K562 (cell line): ENCODE data around the gene HMG20B. TPM values are rescaled to one million over a fixed set of nuclear protein-coding genes. Genes with fewer than 3 reads are reported as not detected.

Experiments used
- ATAC-seq: fragments of 200-7000 bp; cut with Tn5 transposase; 3 replicates; pipeline ENCODE4 v1.9.1; 2020; ENCODE audit warnings: moderate library complexity
- BruUV-seq: library from RNA; stranded (reverse); fragments of 400-500 nt; replicated peaks from 2 replicates; lab custom pipeline; 2021; lab: Mats Ljungman, UMichigan
- CTCF ChIA-PET: fragments of 300-600 bp; formaldehyde crosslinking; extraction: SDS; loops from one replicate; lab custom pipeline; 2021; ENCODE audit warnings: low intra/inter-chr PET ratio; lab: Yijun Ruan, JAX
- POLR2A ChIA-PET: fragments of 300-600, 350-650 bp; sonication (Branson Sonifier 250); formaldehyde crosslinking; extraction: SDS; loops from one replicate; lab custom pipeline; 2021; ENCODE audit warnings: antibody characterized with exemption, inconsistent platforms; lab: Yijun Ruan, JAX
- DNase-seq, 4 experiments: peaks; one replicate each; pipeline versions ENCODE4 v3.0.0 to v3.0.0-alpha.2; 2011 to 2018; ENCODE audit warnings: low spot score in 3 of 4, mixed read lengths in 3 of 4; ENCODE audit errors: extremely low read depth in 1 of 4
- FAIRE-seq: peaks from 2 replicates; lab custom pipeline; 2011; peaks lifted over from hg19 to GRCh38; lab: Jason Lieb, UNC
- H2AFZ ChIP-seq: 2 replicates; pipeline ENCODE4 v1.6.0; 2011; ENCODE audit warnings: low read depth, low read length, control low read depth, inconsistent platforms
- H3K27ac ChIP-seq: fragments of 200-600 bp; 3 replicates; pipeline ENCODE4 v1.8.0; 2011; ENCODE audit warnings: low read depth, mild to moderate bottlenecking, control low read depth, inconsistent platforms, low read length, moderate library complexity, mixed read lengths; ENCODE audit errors: extremely low read depth
- H3K27me3 ChIP-seq, 2 experiments: fragments of 300-600 bp in 1 of 2; 2 replicates in 1 of 2; 3 replicates in 1 of 2; pipeline versions ENCODE4 v1.6.0 to v1.8.0; 2011; ENCODE audit warnings: inconsistent platforms in 2 of 2, low read length in 2 of 2, mild to moderate bottlenecking in 1 of 2, mixed read lengths in 1 of 2, moderate library complexity in 1 of 2; ENCODE audit not compliant: control insufficient read depth in 2 of 2, insufficient read depth in 2 of 2
- H3K36me3 ChIP-seq: fragments of 300-600 bp; 3 replicates; pipeline ENCODE4 v1.8.0; 2011; ENCODE audit warnings: mild to moderate bottlenecking, low read length, inconsistent platforms; ENCODE audit not compliant: control insufficient read depth, insufficient read depth
- H3K4me1 ChIP-seq, 2 experiments: fragments of 200-600 bp in 1 of 2; replicated peaks in 1 of 2; 2 replicates in 1 of 2; 3 replicates in 1 of 2; pipeline versions ENCODE4 v1.5.1 to v1.8.0; 2011; ENCODE audit warnings: inconsistent platforms in 2 of 2, low read length in 2 of 2, mild to moderate bottlenecking in 1 of 2, mixed read lengths in 1 of 2, moderate library complexity in 1 of 2; ENCODE audit not compliant: control insufficient read depth in 2 of 2, insufficient read depth in 2 of 2
- H3K4me2 ChIP-seq: 2 replicates; pipeline ENCODE4 v1.6.1; 2011; ENCODE audit warnings: low read length, control low read depth, inconsistent platforms, mixed read lengths; ENCODE audit not compliant: insufficient read depth
- H3K4me3 ChIP-seq: fragments of 200-600 bp; sonication (generic), shearing (Covaris generic); 2 replicates; pipeline ENCODE4 v1.5.1; 2016; ENCODE audit warnings: control low read depth, inconsistent platforms
- H3K79me2 ChIP-seq: fragments of 200-600 bp; 3 replicates; pipeline ENCODE4 v1.8.0; 2011; ENCODE audit warnings: low read length, inconsistent platforms; ENCODE audit not compliant: control insufficient read depth, insufficient read depth
- H3K9ac ChIP-seq, 2 experiments: 2 replicates each; pipeline versions ENCODE4 v1.6.0 to v1.6.1; 2011; ENCODE audit warnings: low read depth in 2 of 2, low read length in 2 of 2, control low read depth in 1 of 2, inconsistent platforms in 1 of 2, mild to moderate bottlenecking in 1 of 2, mixed read lengths in 1 of 2; ENCODE audit not compliant: insufficient read depth in 1 of 2
- H3K9me1 ChIP-seq: one replicate; pipeline ENCODE4 v1.6.0; 2011; ENCODE audit warnings: inconsistent platforms, mild to moderate bottlenecking, low read length, moderate library complexity; ENCODE audit not compliant: control insufficient read depth, insufficient read depth
- H3K9me3 ChIP-seq: replicated peaks from 2 replicates; pipeline ENCODE4 v1.5.1; 2011; ENCODE audit warnings: low read depth, low read length, inconsistent platforms; ENCODE audit not compliant: control insufficient read depth, insufficient read depth
- H4K20me1 ChIP-seq: replicated peaks from 2 replicates; pipeline ENCODE4 v1.6.1; 2011; ENCODE audit warnings: low read length, inconsistent platforms, mixed read lengths; ENCODE audit not compliant: control insufficient read depth, insufficient read depth
- CTCF ChIP-seq, 3 experiments: IDR thresholded peaks in 2 of 3; conservative IDR thresholded peaks in 1 of 3; 2 replicates each; pipeline ENCODE4 v1.5.1; 2011 to 2012; ENCODE audit warnings: low read length in 3 of 3, mild to moderate bottlenecking in 3 of 3, control low read depth in 2 of 3, improper control_type of control experiment in 1 of 3, inconsistent platforms in 1 of 3, low read depth in 1 of 3, mixed read lengths in 1 of 3, moderate library complexity in 1 of 3; ENCODE audit not compliant: insufficient read depth in 2 of 3
- USF2 ChIP-seq: sonication (generic); formaldehyde crosslinking; IDR thresholded peaks from 2 replicates; pipeline ENCODE4 v1.5.0; 2020; ENCODE audit warnings: missing genetic modification reagents
- ZBTB26 ChIP-seq: fragments of 450-650 bp; formaldehyde crosslinking; IDR thresholded peaks from 2 replicates; pipeline ENCODE4 v1.4.0; 2022; ENCODE audit warnings: missing genetic modification characterization
- ZBTB7A ChIP-seq: IDR thresholded peaks from 2 replicates; pipeline ENCODE4 v1.6.1; 2011; ENCODE audit warnings: low read depth, mild to moderate bottlenecking, low read length, moderate library complexity, borderline replicate concordance; ENCODE audit not compliant: control insufficient read depth
- WGBS: fragments of 100-300 bp; shearing (Covaris generic); methylation state at CpG from one replicate; pipeline ENCODE4 v1.1.6; 2016; ENCODE audit warnings: low coverage, mixed read lengths; ENCODE audit not compliant: insufficient coverage; ENCODE audit errors: missing lambda C conversion rate; 5-methylcytosine and 5-hydroxymethylcytosine counted together
- in situ Hi-C: fragments of 300-500 bp; cut with MboI; formaldehyde crosslinking; loops from 4 replicates; pipeline ENCODE4 v1.15.0; 2018; ENCODE audit warnings: inconsistent platforms, mixed read lengths
- intact Hi-C: fragments of 100-400 bp; cut with micrococcal nuclease; formaldehyde crosslinking; loops from 2 replicates; pipeline ENCODE4 v1.14.2; 2022
- polyA plus RNA-seq, 8 experiments: library from polyadenylated mRNA; depleted of rRNA in 4 of 8; stranded (reverse) in 5 of 8; unstranded in 3 of 8; fragments of >200 nt; fragmentation: Nextera tagmentation in 2 of 8; fragmentation: Illumina TruSeq in 1 of 8; extraction: Ambion mirVana in 2 of 8; extraction: Trizol in 1 of 8; gene quantifications; 2 replicates each; pipeline versions ENCODE4 v1.2.1 to v1.2.3, GENCODE V29; 2011 to 2014; ENCODE audit warnings: inconsistent platforms in 1 of 8, missing spikeins in 1 of 8
- total RNA-seq, 7 experiments: library from RNA; depleted of rRNA in 6 of 7; stranded (reverse); fragments of >200 nt in 6 of 7; fragmentation: Illumina TruSeq in 2 of 7; extraction: Trizol in 2 of 7; gene quantifications; 2 replicates each; pipeline versions ENCODE4 v1.2.1 to v1.2.3, GENCODE V29; 2011 to 2021; ENCODE audit warnings: low replicate concordance in 1 of 7

HMG20B gene
- total and polyA plus RNA-seq, 9 of the 15 experiments (the other 6 are each of a cell fraction or from before 2014, with no cell fraction given): 0.35 to 172 (median 38.6) TPM

- peak overlapping the region in 1 of 2 experiments; percentile 17; a peak in 1 of 4 replicates for H3K9ac ChIP-seq
- CTCF ChIA-PET: no interaction called here
- in situ Hi-C loops: no loop called here
- H2AFZ ChIP-seq: no peak overlapping the region
- H3K4me2 ChIP-seq: no peak overlapping the region
- no peak overlapping the region for H3K27ac ChIP-seq
- no peaks in the 10 kb centered on the region for H3K27me3 ChIP-seq
- H3K4me1 ChIP-seq: peaks cover under 1 to 53% of the 10 kb centered on the region in 2 experiments; a peak in 3 of 5 replicates
- DNase-seq (no peak), FAIRE-seq (no peak), ATAC-seq (0 out of 3 replicates have a peak, but pooled peaks have one; percentile 29)
- H3K36me3 ChIP-seq: peaks cover 67% of the 10 kb centered on the region; the same call in 1 of the 3 replicates
- intact Hi-C loops: no loop called here
- H3K9me1 ChIP-seq: peaks cover 2% of the 10 kb centered on the region
- BruUV-seq: no TSS peak
- peaks cover 7% of the 10 kb centered on the region; the same call in 1 of the 2 replicates for H4K20me1 ChIP-seq
- WGBS: 90% methylated on average over 11 of the region's 28 CpGs
- POLR2A ChIA-PET: interaction anchor here (0.6 to 1.4 kb wide), 4 partner anchors 9 to 89 kb away, joined by 3 to 5 read pairs (median 3); no protein-coding TSS in a partner anchor
- no peak overlapping the region for H3K4me3 ChIP-seq
- peaks cover 21% of the 10 kb centered on the region for H3K79me2 ChIP-seq
- no peaks in the 10 kb centered on the region for H3K9me3 ChIP-seq
- peak in 1 of 3 experiments; percentile 41; a peak in 3 of 6 replicates for TF ChIP-seq CTCF (IDR thresholded peaks at IDR 0.05 in 2 of 3, conservative IDR thresholded peaks at IDR 0.05 in 1 of 3; ENCODE audit: insufficient read depth in 2 of 3, low read depth in 1 of 3, low read length in 3 of 3)
- TF ChIP-seq USF2 (CRISPR knock-in tag): 0 out of 2 replicates have a peak, but pooled peaks have one; percentile 6
- no peak for TF ChIP-seq ZBTB26 (CRISPR knock-in tag)
- peak; percentile 62; the same call in 1 of the 2 replicates for TF ChIP-seq ZBTB7A
- TF ChIP-seq, all 486 proteins: peak for 3
Measured at GRCh38 chr19:3526507-3527237, 46.1 kb upstream of the HMG20B start.
